Pancreas (tissue), 10 donors: ENCODE measurements around the gene AUTS2. TPM values are rescaled to one million over a fixed set of nuclear protein-coding genes. Genes with fewer than 3 reads are reported as not detected.

Source experiments
- ATAC-seq, 4 donors: fragments of 200-7000 bp; cut with Tn5 transposase; one replicate each; pipeline versions ENCODE4 v1.8.0 to v1.9.1; 2020; ENCODE audit warnings: mild to moderate bottlenecking in 4 of 4, moderate library complexity in 4 of 4
- DNase-seq, 6 donors: peaks; one replicate each; pipeline ENCODE4 v3.0.0-alpha.2; 2020
- FAIRE-seq: peaks from 2 replicates; lab custom pipeline; 2012; peaks lifted over from hg19 to GRCh38; lab: Jason Lieb, UNC
- H3K27ac ChIP-seq, 4 donors: fragments of 200-600 bp; sonication (generic); 1 replicate in 3 of 4; 2 replicates in 1 of 4; pipeline versions ENCODE4 v1.5.0 to v1.8.0; 2020
- H3K27me3 ChIP-seq, 4 donors: fragments of 200-600 bp; one replicate each; pipeline ENCODE4 v1.8.0; 2021
- H3K36me3 ChIP-seq, 3 donors: fragments of 200-600 bp; sonication (generic) in 1 of 3; one replicate each; pipeline versions ENCODE4 v1.5.0 to v1.8.0; 2020 to 2021
- H3K4me1 ChIP-seq, 3 donors: fragments of 200-600 bp; one replicate each; pipeline ENCODE4 v1.8.0; 2021
- H3K4me3 ChIP-seq, 4 donors: fragments of 200-600 bp; sonication (generic) in 2 of 4; one replicate each; pipeline versions ENCODE4 v1.5.0 to v1.8.0; 2020 to 2021
- H3K9me3 ChIP-seq, 4 donors: fragments of 200-600 bp; one replicate each; pipeline ENCODE4 v1.8.0; 2021
- WGBS, 2 donors: extraction: QIAGEN DNeasy Blood & Tissue Kit; methylation state at CpG; one replicate each; pipeline ENCODE4 v1.1.7; 2013; 5-methylcytosine and 5-hydroxymethylcytosine counted together
- intact Hi-C, 3 donors: fragments of 100-400 bp; cut with DNase I; formaldehyde crosslinking; loops; one replicate each; pipeline versions ENCODE4 v1.11.1 to v1.14.2; 2022
- polyA plus RNA-seq, 2 donors: library from polyadenylated mRNA; stranded (reverse); fragments of 200-250 nt; gene quantifications; one replicate each; pipeline ENCODE4 v1.2.3, GENCODE V29; 2013
- total RNA-seq, 6 donors: library from RNA; stranded (reverse); fragmentation: NEBNext Ultra II Directional in 4 of 6; extraction: Animal tissue kit (Norgen Biotek cat#: 25700) in 4 of 6; gene quantifications; one replicate each; pipeline versions ENCODE4 v1.2.1 to v1.2.4, GENCODE V29; 2021 to 2023
- TF ChIP-seq, protein P1 (sequence below), 4 donors: fragments of 200-600 bp; sonication (generic) in 3 of 4; IDR thresholded peaks; one replicate each; pipeline versions ENCODE4 v1.5.0 to v1.8.0; 2021; ENCODE audit warnings: antibody characterized with exemption in 4 of 4
- donor health status: healthy with polysubstance abuse.
- donor health status: DM: no; HTN: no; CAD: no; lungs with moderate emphysema.
- donor health status: DM: no; HTN: no; CAD: no.
- donor health status: control.
- donor health status: control.
- donor health status: Bipolar disorder and iron deficiency.
- donor health status: DM: yes; HTN: yes; CAD: no.
- donor health status: DM: no; HTN: no; CAD: no.
- donor health status: DM: no; HTN: no; CAD: no.
- donor health status: DM: yes; HTN: yes; CAD: no.

The AUTS2 gene
- total and polyA plus RNA-seq, 8 donors, result 5.8 to 16.8 (median 9.9) TPM

DNA sequence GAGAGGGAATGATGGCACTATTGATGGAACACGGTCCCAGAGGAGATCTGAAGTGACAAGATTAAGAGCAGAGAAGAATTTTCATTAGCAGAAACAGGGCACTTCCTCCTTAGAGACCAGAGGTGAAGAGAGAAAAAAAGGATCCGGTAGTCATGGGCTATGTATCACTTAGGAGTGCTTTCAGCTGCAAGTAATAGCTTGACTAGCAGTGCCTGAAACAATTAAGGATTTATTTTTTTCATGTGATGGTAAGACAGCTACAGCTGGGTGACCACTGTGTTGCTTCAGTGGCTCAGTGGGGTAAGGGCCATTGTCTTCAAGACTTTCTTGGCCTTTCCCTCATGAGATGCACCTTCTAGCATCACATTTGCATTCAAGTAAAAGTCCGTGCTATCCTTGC is 1018.5 kb downstream of the AUTS2 start:
- no peak overlapping the region for H3K27ac ChIP-seq
- no peak overlapping the region for H3K4me3 ChIP-seq
- no peak for FAIRE-seq
- WGBS, 2 donors, result 81 to 86% methylated on average over 3 of the region's 3 CpGs
- intact Hi-C loops, result no loop called here
- no peaks in the 10 kb centered on the region for H3K9me3 ChIP-seq
- H3K27me3 ChIP-seq, result no peaks in the 10 kb centered on the region
- no peaks in the 10 kb centered on the region for H3K36me3 ChIP-seq
- no peaks in the 10 kb centered on the region for H3K4me1 ChIP-seq
- TF ChIP-seq, protein P1, sequence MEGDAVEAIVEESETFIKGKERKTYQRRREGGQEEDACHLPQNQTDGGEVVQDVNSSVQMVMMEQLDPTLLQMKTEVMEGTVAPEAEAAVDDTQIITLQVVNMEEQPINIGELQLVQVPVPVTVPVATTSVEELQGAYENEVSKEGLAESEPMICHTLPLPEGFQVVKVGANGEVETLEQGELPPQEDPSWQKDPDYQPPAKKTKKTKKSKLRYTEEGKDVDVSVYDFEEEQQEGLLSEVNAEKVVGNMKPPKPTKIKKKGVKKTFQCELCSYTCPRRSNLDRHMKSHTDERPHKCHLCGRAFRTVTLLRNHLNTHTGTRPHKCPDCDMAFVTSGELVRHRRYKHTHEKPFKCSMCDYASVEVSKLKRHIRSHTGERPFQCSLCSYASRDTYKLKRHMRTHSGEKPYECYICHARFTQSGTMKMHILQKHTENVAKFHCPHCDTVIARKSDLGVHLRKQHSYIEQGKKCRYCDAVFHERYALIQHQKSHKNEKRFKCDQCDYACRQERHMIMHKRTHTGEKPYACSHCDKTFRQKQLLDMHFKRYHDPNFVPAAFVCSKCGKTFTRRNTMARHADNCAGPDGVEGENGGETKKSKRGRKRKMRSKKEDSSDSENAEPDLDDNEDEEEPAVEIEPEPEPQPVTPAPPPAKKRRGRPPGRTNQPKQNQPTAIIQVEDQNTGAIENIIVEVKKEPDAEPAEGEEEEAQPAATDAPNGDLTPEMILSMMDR (IDR thresholded peaks at IDR 0.05), result no peak
- ATAC-seq, result no peak
- no peak for DNase-seq

DNA sequence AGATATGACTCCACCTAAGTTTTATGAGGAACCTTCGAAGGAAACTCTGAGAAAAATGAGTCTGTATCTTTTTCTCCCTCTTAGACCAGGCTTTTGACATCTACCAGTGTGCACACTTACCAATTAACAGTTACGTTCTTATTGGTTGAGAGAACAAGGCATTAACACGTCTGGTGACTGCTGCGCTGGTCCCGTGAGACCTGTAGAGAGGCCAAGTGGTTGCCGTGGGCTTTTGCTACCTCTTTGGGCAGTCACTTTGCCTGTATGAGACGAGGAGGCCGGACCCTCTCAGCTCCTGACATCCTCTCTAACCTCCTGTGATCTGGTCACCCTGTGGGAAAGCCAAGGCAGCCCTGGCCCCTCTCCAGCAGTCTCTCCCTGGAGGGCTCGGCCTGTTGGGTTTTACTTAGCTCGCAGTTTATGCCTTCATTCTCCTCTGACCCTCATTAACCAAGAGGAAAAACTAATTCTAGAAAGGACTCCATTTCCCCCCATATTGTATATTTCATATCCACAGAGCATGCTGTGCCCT is 1019.8 kb downstream of the AUTS2 start:
- TF ChIP-seq, protein P1 (IDR thresholded peaks at IDR 0.05), result no peak
- no peak for DNase-seq
- Histone ChIP-seq H3K4me1 (no peaks in the 10 kb centered on the region), H3K27me3 (no peaks in the 10 kb centered on the region), H3K4me3 (no peak overlapping the region), H3K9me3 (no peaks in the 10 kb centered on the region), H3K36me3 (no peaks in the 10 kb centered on the region), H3K27ac (no peak overlapping the region)
- 79 to 84% methylated on average over 10 of the region's 10 CpGs for WGBS, 2 donors
- intact Hi-C loops, result no loop called here
- ATAC-seq, result no peak
- FAIRE-seq, result no peak

DNA sequence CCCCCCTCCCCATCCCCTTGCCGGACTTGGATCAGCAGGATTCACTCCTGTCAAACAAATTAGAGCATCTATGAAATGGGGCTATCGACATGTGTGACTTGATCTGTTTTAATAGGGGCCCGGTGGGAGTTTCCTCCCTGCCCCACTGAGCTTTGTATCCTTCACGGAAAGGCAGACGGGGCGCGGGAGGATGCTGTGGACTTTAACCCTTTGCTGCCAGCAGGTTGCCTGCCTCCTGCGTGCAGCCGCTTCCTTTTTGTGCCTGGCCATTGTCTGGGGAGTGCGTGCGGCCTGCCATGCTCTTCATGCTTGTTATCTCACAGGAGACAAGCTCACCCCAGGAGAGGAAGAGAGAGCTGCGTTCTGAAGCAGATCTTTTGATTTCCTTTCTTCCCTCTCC is 1020.9 kb downstream of the AUTS2 start:
- Histone ChIP-seq H3K27me3 (no peaks in the 10 kb centered on the region), H3K9me3 (no peaks in the 10 kb centered on the region), H3K36me3 (no peaks in the 10 kb centered on the region), H3K27ac (no peak overlapping the region), H3K4me3 (no peak overlapping the region), H3K4me1 (no peaks in the 10 kb centered on the region)
- no peak for ATAC-seq
- 61% methylated on average over 12 of the region's 12 CpGs for WGBS, 2 donors
- TF ChIP-seq, protein P1 (IDR thresholded peaks at IDR 0.05), result no peak
- no peak for DNase-seq
- no peak for FAIRE-seq
- intact Hi-C loops, result no loop called here

DNA sequence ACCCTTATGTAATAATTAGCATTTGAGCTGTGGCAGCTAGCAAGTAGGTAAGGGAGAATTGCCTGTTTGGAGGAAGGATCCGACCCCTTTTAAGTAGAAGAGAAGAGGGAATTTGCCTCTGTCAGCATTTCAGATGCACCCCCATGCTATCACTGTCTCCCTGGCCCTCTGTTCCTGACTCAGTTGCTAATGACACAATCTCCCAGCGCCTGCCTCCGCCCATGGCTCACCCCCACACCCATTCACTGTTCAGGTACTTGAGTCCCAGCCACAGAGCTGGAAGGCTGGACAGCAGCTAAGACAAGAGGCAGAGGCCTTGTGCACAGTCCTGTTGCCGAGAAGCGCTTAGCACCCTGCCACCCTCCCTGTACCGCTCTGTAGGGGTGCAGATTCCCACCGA is 1021.4 kb downstream of the AUTS2 start:
- intact Hi-C loops, result no loop called here
- no peaks in the 10 kb centered on the region for H3K4me1 ChIP-seq
- DNase-seq (no peak), ATAC-seq (no peak), FAIRE-seq (no peak)
- H3K27ac ChIP-seq, result no peak overlapping the region
- H3K36me3 ChIP-seq, result no peaks in the 10 kb centered on the region
- WGBS, 2 donors, result 83 to 95% methylated on average over 7 of the region's 7 CpGs
- H3K4me3 ChIP-seq, result no peak overlapping the region
- no peaks in the 10 kb centered on the region for H3K9me3 ChIP-seq
- TF ChIP-seq, protein P1 (IDR thresholded peaks at IDR 0.05), result no peak
- H3K27me3 ChIP-seq, result no peaks in the 10 kb centered on the region

DNA sequence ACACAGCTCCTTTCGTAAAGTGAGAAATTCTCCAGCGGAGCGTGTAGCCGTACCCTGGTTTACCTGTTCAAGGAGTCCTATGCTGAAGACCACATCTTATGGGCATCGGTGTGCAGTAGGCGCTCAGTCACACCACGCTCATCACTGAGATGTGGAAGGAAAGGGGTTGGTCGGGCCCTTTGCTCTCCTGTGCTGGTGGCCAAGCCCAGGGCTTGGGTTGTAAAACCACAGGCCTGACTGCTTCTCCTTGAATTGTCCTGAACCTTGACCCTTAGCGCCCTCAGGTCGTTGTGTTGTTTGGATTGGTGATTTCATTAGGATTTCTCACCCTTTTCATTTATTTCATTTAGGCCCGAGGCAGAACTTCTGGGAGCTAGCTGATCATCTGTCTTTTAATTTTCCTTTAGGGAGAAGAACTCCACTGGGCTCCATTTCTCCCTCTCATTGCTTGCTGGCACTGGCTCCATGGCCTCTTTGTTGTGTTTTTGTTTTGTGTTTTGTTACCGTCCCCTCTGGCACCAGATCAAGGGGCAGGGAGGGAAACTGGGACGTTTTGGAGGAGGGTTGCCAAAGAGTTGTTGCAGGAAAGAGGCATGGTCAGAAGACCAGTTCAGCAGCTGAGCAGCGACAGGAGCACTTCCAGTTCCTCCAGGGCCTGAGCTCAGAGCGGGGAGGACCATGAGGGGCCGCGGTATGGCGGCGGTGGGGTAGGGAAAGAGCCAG is 1022.2 kb downstream of the AUTS2 start:
- Histone ChIP-seq H3K36me3 (no peaks in the 10 kb centered on the region), H3K4me3 (no peak overlapping the region), H3K27me3 (no peaks in the 10 kb centered on the region), H3K27ac (no peak overlapping the region), H3K4me1 (no peaks in the 10 kb centered on the region), H3K9me3 (no peaks in the 10 kb centered on the region)
- ATAC-seq, result no peak
- FAIRE-seq, result no peak
- TF ChIP-seq, protein P1 (IDR thresholded peaks at IDR 0.05), result no peak
- no peak for DNase-seq
- intact Hi-C loops, result no loop called here
- 78 to 82% methylated on average over 19 of the region's 19 CpGs for WGBS, 2 donors
